ENCODE data around the gene SYP.

The SYP gene

GRCh38 chrX:49221868-49222267 is 21.9 kb upstream of the SYP start:
- no peak for DNase-seq (ENCODE audit: extremely low read depth in 1 of 2, low read depth in 1 of 2)

- no peak for DNase-seq (ENCODE audit: extremely low read depth in 1 of 2, low read depth in 1 of 2)
These were observed 20.1 kb upstream of the SYP start for GRCh38 chrX:49220100-49220499.

DNA sequence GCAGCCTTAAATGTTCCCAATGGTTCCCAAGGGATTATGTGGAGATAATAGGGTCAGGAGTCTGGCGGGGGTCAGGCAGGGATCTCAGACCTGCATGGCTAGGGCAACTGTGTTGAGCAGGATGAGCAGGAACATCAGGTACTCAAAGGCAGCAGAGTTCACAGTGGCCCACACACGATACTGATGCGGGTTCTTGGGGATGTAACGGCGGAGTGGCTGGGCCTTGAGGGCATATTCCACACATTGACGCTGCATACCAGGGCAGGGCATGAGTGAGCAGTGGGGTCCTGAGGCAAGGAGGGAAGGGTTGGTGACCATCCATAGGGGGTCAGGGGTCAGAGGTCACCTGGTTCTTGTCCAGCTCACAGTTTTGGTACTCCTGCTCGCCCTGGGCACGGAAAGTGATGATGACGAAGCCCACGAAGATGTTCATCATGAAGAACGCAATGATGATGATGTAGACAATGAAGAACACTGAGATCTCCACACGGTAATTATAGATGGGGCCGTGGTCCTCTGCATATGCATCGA is 15.1 kb upstream of the SYP start:
- no peak for DNase-seq (ENCODE audit: extremely low read depth in 1 of 2, low read depth in 1 of 2)

GRCh38 chrX:49214416-49214815 is 14.4 kb upstream of the SYP start:
- no peak for DNase-seq (ENCODE audit: extremely low read depth in 1 of 2, low read depth in 1 of 2)

GRCh38 chrX:49212861-49213260 is 12.9 kb upstream of the SYP start:
- DNase-seq (ENCODE audit: extremely low read depth in 1 of 2, low read depth in 1 of 2), result no peak

- no peak for DNase-seq (ENCODE audit: extremely low read depth in 1 of 2, low read depth in 1 of 2)
These were observed 12.2 kb upstream of the SYP start for GRCh38 chrX:49212209-49212608.

DNA sequence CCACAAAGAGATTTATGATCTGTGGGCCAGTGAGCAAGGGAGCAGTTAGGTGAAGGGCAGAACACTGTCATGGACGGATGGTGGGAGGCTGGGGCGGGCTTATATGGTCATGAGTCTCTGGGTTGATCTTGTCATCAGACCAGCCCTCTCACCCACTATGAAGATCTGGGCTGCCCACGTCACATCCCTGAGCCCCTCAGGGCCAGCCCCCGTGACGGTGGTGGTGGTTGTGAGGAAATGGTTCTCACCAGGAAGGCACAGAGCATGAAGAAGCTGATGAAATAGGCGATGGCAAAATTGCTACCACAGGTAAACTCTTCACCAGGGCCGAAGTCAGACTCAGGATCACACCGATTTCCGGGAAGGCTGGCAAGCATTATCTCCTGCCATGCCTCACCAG is 11.1 kb upstream of the SYP start:
- no peak for DNase-seq (ENCODE audit: extremely low read depth in 1 of 2, low read depth in 1 of 2)

DNA sequence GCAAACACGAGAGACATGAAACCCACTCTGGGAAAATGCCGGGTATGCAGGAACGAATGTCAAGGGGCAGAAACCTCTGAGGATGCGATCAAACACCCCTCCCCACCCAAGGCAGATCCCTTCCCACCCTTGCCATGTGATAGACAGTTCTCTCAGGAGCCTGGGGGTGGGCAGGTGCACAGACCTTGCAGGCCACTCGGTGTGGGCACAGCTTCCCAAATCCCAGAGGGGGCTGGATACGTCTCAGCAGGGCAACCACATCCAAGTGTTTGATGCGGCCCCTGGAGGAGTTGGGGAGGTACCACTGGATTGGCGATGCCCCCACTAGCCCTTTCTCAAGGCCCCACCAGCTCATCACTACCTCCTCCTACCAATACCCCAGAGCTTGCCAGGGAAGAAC is 10.4 kb upstream of the SYP start:
- no peak for DNase-seq (ENCODE audit: extremely low read depth in 1 of 2, low read depth in 1 of 2)

GRCh38 chrX:49209434-49210251 is 9.7 kb upstream of the SYP start:
- DNase-seq (ENCODE audit: extremely low read depth in 1 of 2, low read depth in 1 of 2), result no peak

- no peak for DNase-seq (ENCODE audit: extremely low read depth in 1 of 2, low read depth in 1 of 2)
These were observed 8.4 kb upstream of the SYP start for GRCh38 chrX:49208399-49208798.

DNA sequence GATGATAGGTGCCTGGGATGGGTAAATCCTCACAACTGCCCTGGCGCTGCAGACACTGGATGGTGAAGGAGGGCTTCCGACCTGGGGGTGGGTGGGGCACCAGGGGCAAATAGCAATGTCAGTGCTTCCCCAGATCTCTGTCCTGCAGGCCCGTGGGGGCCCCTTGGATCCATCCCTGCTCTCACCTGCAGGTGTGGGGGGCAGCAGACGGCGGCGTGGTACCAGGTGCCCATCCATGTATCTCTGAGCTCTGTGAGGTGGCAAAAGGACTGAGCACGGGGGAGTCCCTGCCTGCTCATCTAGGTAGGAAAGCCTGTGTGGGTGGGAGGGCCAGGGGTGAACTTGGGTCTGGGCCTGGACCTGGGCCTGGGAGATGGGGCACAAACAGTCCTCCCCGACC is 6.5 kb upstream of the SYP start:
- DNase-seq (ENCODE audit: extremely low read depth in 1 of 2, low read depth in 1 of 2), result no peak

DNA sequence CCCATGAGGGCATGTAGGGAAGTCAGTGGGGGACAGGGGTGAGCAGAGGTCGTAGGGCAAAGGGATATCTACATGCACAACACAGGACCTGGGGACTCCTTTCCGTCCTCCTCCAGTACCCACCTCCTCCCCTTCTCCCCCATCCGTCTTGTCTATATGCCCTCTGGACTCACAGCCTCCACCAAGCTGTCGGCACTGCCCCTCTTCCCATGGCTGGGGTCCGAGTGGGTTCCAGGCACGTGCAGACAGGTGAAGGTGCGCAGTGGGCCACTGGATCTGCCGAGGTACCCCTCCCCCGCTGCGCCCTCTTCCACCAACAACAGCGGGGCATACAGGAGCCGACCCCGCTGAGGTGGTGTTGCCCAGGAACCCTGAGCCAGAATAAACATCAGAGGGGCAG is 5.5 kb upstream of the SYP start:
- no peak for DNase-seq (ENCODE audit: extremely low read depth in 1 of 2, low read depth in 1 of 2)

DNA sequence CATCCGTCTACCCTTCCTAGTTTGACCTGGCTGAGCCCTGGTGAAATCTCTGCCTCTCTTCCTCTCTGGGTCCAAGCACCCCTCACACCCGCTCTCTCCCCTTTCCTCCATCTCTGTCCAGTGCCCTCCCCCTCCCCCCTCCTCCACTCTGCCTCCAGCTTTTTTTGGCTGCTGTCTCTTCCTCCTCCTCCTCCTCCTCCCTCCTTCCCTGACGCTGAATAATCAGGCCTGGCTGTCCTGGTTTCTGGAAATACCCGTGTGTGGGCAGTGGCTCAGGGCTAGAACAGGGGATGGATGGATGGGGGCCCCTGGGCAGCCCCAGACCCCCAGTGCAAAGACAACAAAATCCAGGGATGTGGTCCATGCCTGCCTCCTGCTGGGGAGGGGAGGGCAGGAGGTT is 4.7 kb upstream of the SYP start:
- no peak for DNase-seq (ENCODE audit: extremely low read depth in 1 of 2, low read depth in 1 of 2)

GRCh38 chrX:49204017-49204416 is 4.0 kb upstream of the SYP start:
- no peak for DNase-seq (ENCODE audit: extremely low read depth in 1 of 2, low read depth in 1 of 2)

GRCh38 chrX:49203536-49203935 is 3.5 kb upstream of the SYP start:
- no peak for DNase-seq (ENCODE audit: extremely low read depth in 1 of 2, low read depth in 1 of 2)

DNA sequence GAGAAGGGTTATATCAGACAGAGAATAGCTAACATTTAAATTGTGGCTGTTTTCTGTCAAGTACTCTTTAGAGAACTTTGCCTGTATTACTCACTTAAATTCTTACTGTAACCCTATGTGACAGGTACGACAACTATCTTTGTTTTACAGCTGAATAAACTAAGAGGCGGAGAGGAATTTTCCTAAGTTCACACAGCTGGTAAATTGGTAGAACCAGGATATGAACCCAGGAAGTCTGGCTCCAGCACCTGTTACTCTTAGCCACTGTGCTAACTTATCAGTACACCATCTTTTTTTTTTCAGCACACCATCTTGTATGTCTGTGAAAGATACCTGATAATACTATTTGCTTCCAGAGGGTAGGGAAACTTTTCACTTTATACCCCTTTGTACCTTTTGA is 2.0 kb upstream of the SYP start:
- DNase-seq (ENCODE audit: extremely low read depth in 1 of 2, low read depth in 1 of 2), result no peak

GRCh38 chrX:49199315-49199595 is 738 bp downstream of the SYP start:
- no peak for DNase-seq (ENCODE audit: extremely low read depth in 1 of 2, low read depth in 1 of 2)

GRCh38 chrX:49198540-49199314 is 1.3 kb downstream of the SYP start:
- DNase-seq (ENCODE audit: extremely low read depth in 1 of 2, low read depth in 1 of 2), result no peak

DNA sequence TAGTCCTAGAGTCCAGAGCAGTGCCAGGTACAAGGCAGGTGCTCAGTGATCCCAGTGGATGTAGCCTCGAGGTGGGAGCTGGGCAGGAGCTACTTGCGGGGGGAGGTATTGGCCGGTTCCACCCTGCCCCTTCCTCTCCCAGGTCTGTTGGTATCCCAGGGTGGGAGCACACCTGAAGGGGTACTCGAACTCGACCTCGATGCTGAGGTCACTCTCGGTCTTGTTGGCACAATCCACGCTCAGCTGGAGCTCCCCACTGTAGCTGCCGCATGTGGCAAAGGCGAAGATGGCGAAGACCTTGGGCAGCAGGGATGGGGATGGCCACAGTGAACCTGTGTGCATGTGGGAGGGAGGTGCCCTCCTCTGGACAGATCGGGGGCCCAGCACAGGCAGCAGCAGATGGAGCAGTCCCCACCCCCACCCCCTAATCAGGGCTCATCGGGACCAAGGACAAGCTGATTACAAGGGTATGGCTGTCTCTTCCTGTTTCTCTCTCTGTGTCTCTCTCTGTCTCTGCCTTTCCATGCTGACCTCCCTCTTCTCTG is 2.4 kb downstream of the SYP start:
- DNase-seq (ENCODE audit: extremely low read depth in 1 of 2, low read depth in 1 of 2), result no peak

- DNase-seq (ENCODE audit: extremely low read depth in 1 of 2, low read depth in 1 of 2), result no peak
These were observed 6.4 kb downstream of the SYP start for GRCh38 chrX:49193542-49193964.

DNA sequence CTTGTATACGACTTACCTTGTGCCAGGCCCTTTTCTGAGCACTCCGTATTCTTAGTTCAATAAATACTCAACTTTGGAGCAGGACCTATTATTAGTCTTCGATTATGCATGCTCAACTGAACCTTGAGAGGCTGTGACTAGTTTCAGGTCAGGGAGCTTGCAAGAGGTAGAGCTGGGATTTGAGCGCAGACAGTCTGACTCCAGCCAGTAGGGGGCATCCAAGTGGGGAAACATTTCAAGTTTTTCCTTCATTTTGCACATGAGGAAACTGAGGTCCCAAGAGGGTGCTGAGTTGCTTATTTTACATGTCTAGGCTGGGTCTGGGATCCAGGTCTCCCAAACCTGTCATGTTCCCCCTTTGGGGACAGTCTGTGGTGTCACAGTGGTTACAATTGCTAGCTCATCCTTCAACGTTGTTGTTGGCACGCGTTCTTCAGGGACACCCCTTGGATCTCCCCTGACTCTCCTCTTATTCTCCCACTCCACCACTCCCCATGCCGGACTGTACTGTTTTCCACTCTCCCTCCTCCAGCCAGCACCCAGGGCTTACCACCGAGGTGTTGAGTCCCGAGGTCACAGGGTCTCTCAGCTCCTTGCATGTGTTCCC is 7.2 kb downstream of the SYP start:
- no peak for DNase-seq (ENCODE audit: extremely low read depth in 1 of 2, low read depth in 1 of 2)

DNA sequence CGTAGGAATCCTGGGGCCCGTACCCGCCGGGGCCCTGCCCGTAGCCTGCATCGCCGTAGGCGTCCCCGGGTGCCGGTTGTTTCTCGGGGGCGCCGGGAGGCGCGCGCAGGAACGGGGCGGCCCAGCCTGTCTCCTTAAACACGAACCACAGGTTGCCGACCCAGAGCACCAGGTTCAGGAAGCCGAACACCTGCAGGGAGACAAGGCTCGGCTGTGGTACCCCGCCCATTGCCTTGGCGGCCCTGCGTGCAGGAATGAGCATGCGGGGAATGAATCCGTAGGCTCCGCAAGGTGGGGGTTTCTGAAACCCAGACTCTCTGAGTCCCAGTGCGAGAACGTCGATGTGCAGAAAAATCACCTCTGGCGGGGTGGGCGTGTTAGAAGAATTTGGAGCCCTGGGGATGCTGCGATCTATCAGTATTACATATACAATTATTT is 8.4 kb downstream of the SYP start:
- no peak for DNase-seq (ENCODE audit: extremely low read depth in 1 of 2, low read depth in 1 of 2)

Data from activated CD8-positive, alpha-beta memory T cell treated with anti-CD3 and anti-CD28 coated beads for 1 hour (primary cell).